ENCODE measurements around the gene ITGBL1. TPM values are rescaled to one million over a fixed set of nuclear protein-coding genes. Genes with fewer than 3 reads are reported as not detected.

ITGBL1 gene
- total and polyA plus RNA-seq, 7 donors = 0.44 to 5.7 (median 1.7) TPM

DNA sequence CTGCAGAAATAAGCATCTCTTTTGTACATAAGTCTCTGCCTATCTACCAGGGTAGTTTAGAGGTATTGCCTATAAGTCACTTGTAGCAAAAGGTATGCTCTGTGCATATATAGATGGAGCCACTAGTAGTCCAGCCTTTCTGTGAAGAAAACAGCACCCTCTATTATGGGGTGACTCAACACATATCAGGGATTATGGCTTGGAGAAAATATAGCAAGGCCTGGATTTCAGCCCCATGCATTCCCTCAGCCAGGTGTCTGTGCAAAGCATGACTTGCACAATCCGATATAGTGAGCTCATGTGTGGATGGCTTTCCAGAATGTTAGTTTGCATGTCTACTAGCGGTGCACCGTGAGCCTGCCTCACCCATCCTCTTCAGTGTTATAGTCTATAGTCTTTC, 22.7 kb upstream of the ITGBL1 start:
- DNase-seq (no peak), ATAC-seq (no peak)
- H3K36me3 ChIP-seq (ENCODE audit: insufficient read depth in 1 of 2, low read depth in 1 of 2) = no peaks in the 10 kb centered on the region
- H3K4me3 ChIP-seq = no peak overlapping the region
- H3K4me1 ChIP-seq = no peaks in the 10 kb centered on the region
- WGBS, 3 donors = 89 to 92% (median 91%) methylated on average over 3 of the region's 3 CpGs
- H3K9me3 ChIP-seq = no peaks in the 10 kb centered on the region
- H3K27me3 ChIP-seq (ENCODE audit: insufficient read depth in 3 of 3, low read length in 2 of 3) = no peaks in the 10 kb centered on the region
- intact Hi-C loops (cut with DNase I) = no loop called here
- H3K27ac ChIP-seq = no peak overlapping the region
- no peak for TF ChIP-seq CTCF (IDR thresholded peaks at IDR 0.05)

DNA sequence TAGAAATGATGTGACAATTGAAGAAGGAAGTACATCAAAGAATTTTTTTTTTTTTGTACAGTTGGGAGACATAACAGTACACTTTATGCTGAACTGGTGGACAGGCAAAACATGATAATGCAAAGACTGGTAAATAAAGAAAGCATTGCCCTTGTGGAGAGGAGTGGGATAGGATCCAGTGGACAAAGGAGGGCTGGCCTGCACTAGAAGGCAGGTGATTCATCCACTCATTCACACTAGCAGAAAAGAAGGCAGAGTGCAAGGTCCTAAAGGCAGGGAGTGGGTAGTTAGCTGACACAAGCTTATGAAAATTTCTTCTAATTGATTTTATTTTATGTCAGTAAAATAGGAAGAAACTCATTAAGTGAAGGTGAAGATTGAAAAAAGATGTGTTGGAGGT, 18.6 kb upstream of the ITGBL1 start:
- intact Hi-C loops (cut with DNase I) = no loop called here
- H3K4me3 ChIP-seq = no peak overlapping the region
- ATAC-seq = no peak
- no peaks in the 10 kb centered on the region for H3K4me1 ChIP-seq
- no peaks in the 10 kb centered on the region for H3K36me3 ChIP-seq (ENCODE audit: insufficient read depth in 1 of 2, low read depth in 1 of 2)
- DNase-seq = no peak
- H3K9me3 ChIP-seq = no peaks in the 10 kb centered on the region
- TF ChIP-seq CTCF (IDR thresholded peaks at IDR 0.05) = no peak
- H3K27me3 ChIP-seq (ENCODE audit: insufficient read depth in 3 of 3, low read length in 2 of 3) = no peaks in the 10 kb centered on the region
- H3K27ac ChIP-seq = no peak overlapping the region

- ATAC-seq = no peak
- H3K4me3 ChIP-seq = no peak overlapping the region
- H3K9me3 ChIP-seq = no peaks in the 10 kb centered on the region
- H3K27ac ChIP-seq = no peak overlapping the region
- intact Hi-C loops (cut with DNase I) = no loop called here
- no peaks in the 10 kb centered on the region for H3K36me3 ChIP-seq (ENCODE audit: insufficient read depth in 1 of 2, low read depth in 1 of 2)
- DNase-seq = no peak
- H3K4me1 ChIP-seq = no peaks in the 10 kb centered on the region
- 78 to 91% (median 86%) methylated on average over 3 of the region's 3 CpGs for WGBS, 3 donors
- TF ChIP-seq CTCF (IDR thresholded peaks at IDR 0.05) = no peak
- no peaks in the 10 kb centered on the region for H3K27me3 ChIP-seq (ENCODE audit: insufficient read depth in 3 of 3, low read length in 2 of 3)
Measured at GRCh38 chr13:101434486-101434885, 18.0 kb upstream of the ITGBL1 start.

- no peak for DNase-seq
- intact Hi-C loops (cut with DNase I) = no loop called here
- Histone ChIP-seq H3K27me3 (ENCODE audit: insufficient read depth in 3 of 3, low read length in 2 of 3) (no peaks in the 10 kb centered on the region), H3K4me1 (no peaks in the 10 kb centered on the region), H3K36me3 (ENCODE audit: insufficient read depth in 1 of 2, low read depth in 1 of 2) (no peaks in the 10 kb centered on the region), H3K9me3 (no peaks in the 10 kb centered on the region), H3K4me3 (no peak overlapping the region), H3K27ac (no peak overlapping the region)
- WGBS, 3 donors = 67 to 78% (median 69%) methylated on average over 4 of the region's 4 CpGs
- no peak for TF ChIP-seq CTCF (IDR thresholded peaks at IDR 0.05)
- ATAC-seq = no peak
Measured at GRCh38 chr13:101447852-101448251, 4.6 kb upstream of the ITGBL1 start.
